Measurements from ENCODE around the gene HUS1B. TPM values are rescaled to one million over a fixed set of nuclear protein-coding genes. Genes with fewer than 3 reads are reported as not detected.

Gene HUS1B
- total RNA-seq, 1 experiment from 2014 or later = 0.94 TPM

GRCh38 chr6:626236-626635 lies 30.7 kb downstream of the HUS1B start:
- H3K36me3 ChIP-seq (ENCODE audit: low read depth) = no peaks in the 10 kb centered on the region
- no peaks in the 10 kb centered on the region for H3K4me1 ChIP-seq (replicated peaks; ENCODE audit: insufficient read depth)
- H3F3A ChIP-seq (ENCODE audit: insufficient read depth, low read depth) = no peaks in the 10 kb centered on the region
- no peaks in the 10 kb centered on the region for H3K9me3 ChIP-seq (ENCODE audit: insufficient read depth, low read depth)
- ChIA-PET CTCF (no interaction called here), POLR2A (ENCODE audit: unreplicated experiment) (no interaction called here)
- H3K9me2 ChIP-seq (ENCODE audit: insufficient read depth) = no peaks in the 10 kb centered on the region
- H3K4me2 ChIP-seq = no peak overlapping the region
- no peak for TF ChIP-seq EZH2 (IDR thresholded peaks at IDR 0.05; ENCODE audit: low read depth)
- TF ChIP-seq CTCF (conservative IDR thresholded peaks at IDR 0.05) = no peak
- DNase-seq = no peak
- BruUV-seq (replicated peaks) = no TSS peak
- H4K20me1 ChIP-seq (ENCODE audit: insufficient read depth) = no peaks in the 10 kb centered on the region
- H3K4me3 ChIP-seq = no peak overlapping the region
- no peaks in the 10 kb centered on the region for H3K27me3 ChIP-seq (ENCODE audit: insufficient read depth, low read depth)
- intact Hi-C loops (cut with micrococcal nuclease; ENCODE audit: unreplicated experiment) = no loop called here
- no peak overlapping the region for H3K27ac ChIP-seq
- no peaks in the 10 kb centered on the region for H3K79me2 ChIP-seq (ENCODE audit: low read depth)
- H2AFZ ChIP-seq = no peak overlapping the region

DNA sequence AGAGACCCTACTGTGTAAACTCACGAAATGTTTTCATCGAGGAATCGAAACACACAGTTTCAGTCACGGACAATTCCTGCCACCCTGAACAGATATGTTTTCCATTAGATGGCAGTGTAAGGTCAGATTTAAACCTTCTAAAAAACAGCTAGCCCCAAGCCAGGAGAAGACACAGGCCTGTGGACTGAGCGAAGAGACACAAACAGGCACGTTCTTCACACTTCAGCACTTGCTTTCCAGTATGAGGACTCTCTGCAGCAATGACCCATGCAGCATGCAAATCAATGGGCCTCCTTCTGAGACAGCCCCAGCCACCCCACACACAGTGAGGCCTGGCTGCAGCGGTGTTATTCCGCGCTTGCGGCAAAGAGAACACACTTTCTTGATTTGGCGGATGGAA lies 31.9 kb downstream of the HUS1B start:
- Histone ChIP-seq H2AFZ (no peak overlapping the region), H3K9me3 (ENCODE audit: insufficient read depth, low read depth) (no peaks in the 10 kb centered on the region), H3K4me2 (no peak overlapping the region), H3K36me3 (ENCODE audit: low read depth) (no peaks in the 10 kb centered on the region), H3K27ac (no peak overlapping the region), H4K20me1 (ENCODE audit: insufficient read depth) (no peaks in the 10 kb centered on the region), H3K4me1 (replicated peaks; ENCODE audit: insufficient read depth) (no peaks in the 10 kb centered on the region), H3K4me3 (no peak overlapping the region), H3K27me3 (ENCODE audit: insufficient read depth, low read depth) (no peaks in the 10 kb centered on the region), H3K9me2 (ENCODE audit: insufficient read depth) (no peaks in the 10 kb centered on the region), H3K79me2 (ENCODE audit: low read depth) (no peaks in the 10 kb centered on the region), H3F3A (ENCODE audit: insufficient read depth, low read depth) (no peaks in the 10 kb centered on the region)
- ChIA-PET CTCF (no interaction called here), POLR2A (ENCODE audit: unreplicated experiment) (no interaction called here)
- no peak for DNase-seq
- intact Hi-C loops (cut with micrococcal nuclease; ENCODE audit: unreplicated experiment) = no loop called here
- TF ChIP-seq CTCF (conservative IDR thresholded peaks at IDR 0.05) = no peak
- no peak for TF ChIP-seq EZH2 (IDR thresholded peaks at IDR 0.05; ENCODE audit: low read depth)
- no TSS peak for BruUV-seq (replicated peaks)

GRCh38 chr6:622462-622861 lies 34.4 kb downstream of the HUS1B start:
- Histone ChIP-seq H3K4me2 (no peak overlapping the region), H2AFZ (no peak overlapping the region), H3K9me2 (ENCODE audit: insufficient read depth) (no peaks in the 10 kb centered on the region), H3K4me3 (no peak overlapping the region), H3K9me3 (ENCODE audit: insufficient read depth, low read depth) (no peaks in the 10 kb centered on the region), H3F3A (ENCODE audit: insufficient read depth, low read depth) (no peaks in the 10 kb centered on the region), H3K27ac (no peak overlapping the region), H3K27me3 (ENCODE audit: insufficient read depth, low read depth) (no peaks in the 10 kb centered on the region), H3K4me1 (replicated peaks; ENCODE audit: insufficient read depth) (no peaks in the 10 kb centered on the region), H3K79me2 (ENCODE audit: low read depth) (no peaks in the 10 kb centered on the region), H4K20me1 (ENCODE audit: insufficient read depth) (no peaks in the 10 kb centered on the region), H3K36me3 (ENCODE audit: low read depth) (no peaks in the 10 kb centered on the region)
- BruUV-seq (replicated peaks) = no TSS peak
- intact Hi-C loops (cut with micrococcal nuclease; ENCODE audit: unreplicated experiment) = no loop called here
- ChIA-PET CTCF (no interaction called here), POLR2A (ENCODE audit: unreplicated experiment) (interaction anchor here (0.7 kb wide), 1 partner anchor 99 kb away, joined by 3 read pairs; no protein-coding TSS in a partner anchor)
- no peak for DNase-seq
- no peak for TF ChIP-seq CTCF (conservative IDR thresholded peaks at IDR 0.05)
- no peak for TF ChIP-seq EZH2 (IDR thresholded peaks at IDR 0.05; ENCODE audit: low read depth)
